Mammary epithelial cell (primary cell): ENCODE results near the gene ETV3.

Experiments used
- EZH2 ChIP-seq: IDR thresholded peaks from 2 replicates; pipeline ENCODE4 v1.6.1; 2012; ENCODE audit warnings: low read length, inconsistent platforms, borderline replicate concordance
- TF ChIP-seq, protein P1 (sequence below), 2 donors: IDR thresholded peaks in 1 of 2; conservative IDR thresholded peaks in 1 of 2; 2 replicates each; pipeline ENCODE4 v1.5.1; 2011 to 2012; ENCODE audit warnings: inconsistent platforms in 2 of 2, low read length in 2 of 2, mild to moderate bottlenecking in 2 of 2, control low read depth in 1 of 2, low read depth in 1 of 2; ENCODE audit not compliant: insufficient read depth in 1 of 2; ENCODE audit errors: extremely low read depth in 1 of 2

DNA sequence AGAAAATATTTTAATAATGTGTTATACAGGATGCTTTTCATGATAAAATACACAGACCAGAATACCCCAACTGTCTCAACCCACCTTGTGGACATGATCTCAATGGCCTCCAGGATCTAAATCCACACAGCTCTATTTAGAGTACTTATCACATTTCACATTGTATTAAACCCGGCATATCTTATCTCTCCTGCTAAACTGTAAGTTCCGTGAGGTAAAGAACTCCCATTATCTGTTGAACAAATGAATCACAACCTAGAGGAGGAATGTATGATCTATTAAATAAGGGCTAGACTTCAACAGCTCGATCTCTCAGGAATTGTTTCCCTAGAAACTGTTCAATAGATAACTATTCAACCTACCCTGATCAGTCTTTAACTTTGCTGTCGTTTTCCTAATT is 6.9 kb downstream of the ETV3 start:
- TF ChIP-seq, protein P1, sequence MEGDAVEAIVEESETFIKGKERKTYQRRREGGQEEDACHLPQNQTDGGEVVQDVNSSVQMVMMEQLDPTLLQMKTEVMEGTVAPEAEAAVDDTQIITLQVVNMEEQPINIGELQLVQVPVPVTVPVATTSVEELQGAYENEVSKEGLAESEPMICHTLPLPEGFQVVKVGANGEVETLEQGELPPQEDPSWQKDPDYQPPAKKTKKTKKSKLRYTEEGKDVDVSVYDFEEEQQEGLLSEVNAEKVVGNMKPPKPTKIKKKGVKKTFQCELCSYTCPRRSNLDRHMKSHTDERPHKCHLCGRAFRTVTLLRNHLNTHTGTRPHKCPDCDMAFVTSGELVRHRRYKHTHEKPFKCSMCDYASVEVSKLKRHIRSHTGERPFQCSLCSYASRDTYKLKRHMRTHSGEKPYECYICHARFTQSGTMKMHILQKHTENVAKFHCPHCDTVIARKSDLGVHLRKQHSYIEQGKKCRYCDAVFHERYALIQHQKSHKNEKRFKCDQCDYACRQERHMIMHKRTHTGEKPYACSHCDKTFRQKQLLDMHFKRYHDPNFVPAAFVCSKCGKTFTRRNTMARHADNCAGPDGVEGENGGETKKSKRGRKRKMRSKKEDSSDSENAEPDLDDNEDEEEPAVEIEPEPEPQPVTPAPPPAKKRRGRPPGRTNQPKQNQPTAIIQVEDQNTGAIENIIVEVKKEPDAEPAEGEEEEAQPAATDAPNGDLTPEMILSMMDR (conservative IDR thresholded peaks at IDR 0.05 in 1 of 2, IDR thresholded peaks at IDR 0.05 in 1 of 2; ENCODE audit: extremely low read depth in 1 of 2, insufficient read depth in 1 of 2, low read depth in 1 of 2, low read length in 2 of 2): no peak
- TF ChIP-seq EZH2: no peak
